Choroid plexus epithelial cell (primary cell): ENCODE measurements around the gene FCRL2.
"Not testable (repeated sequence)": the region's sequence is repeated elsewhere in the genome, so short reads cannot be mapped to it uniquely, and the experiment has no call there.

Experiments used
- DNase-seq: peaks from one replicate; pipeline ENCODE4 v3.0.0-alpha.2; 2010; ENCODE audit warnings: low read depth
- H3K4me3 ChIP-seq: 2 replicates; pipeline ENCODE4 v1.5.1; 2011; ENCODE audit warnings: low read depth, mild to moderate bottlenecking, control low read depth, low read length, moderate library complexity
- CTCF ChIP-seq: conservative IDR thresholded peaks from 2 replicates; pipeline ENCODE4 v1.5.1; 2011; ENCODE audit warnings: low read depth, mild to moderate bottlenecking, control low read depth, inconsistent platforms, low read length, moderate library complexity

The FCRL2 gene

DNA sequence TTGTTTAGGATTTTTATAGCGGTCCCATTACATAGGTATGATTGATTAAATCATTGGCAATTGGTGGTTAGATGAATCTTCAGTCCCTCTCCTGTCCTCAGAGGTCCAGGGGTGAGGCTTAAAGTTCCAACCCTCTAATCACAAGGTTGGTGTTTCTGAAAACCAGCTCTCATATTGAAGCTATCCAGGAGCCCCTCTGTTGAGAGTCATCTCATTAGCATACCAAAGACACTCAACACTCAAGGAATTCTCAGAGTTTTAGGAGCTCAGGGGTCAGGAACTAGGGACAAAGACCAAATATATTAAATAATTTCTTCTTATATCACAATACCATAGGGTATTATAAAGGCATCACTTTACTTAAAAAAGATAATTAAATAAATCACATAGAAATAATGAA is 23.3 kb downstream of the FCRL2 start:
- no peak overlapping the region for H3K4me3 ChIP-seq
- DNase-seq: no peak
- no peak for TF ChIP-seq CTCF

DNA sequence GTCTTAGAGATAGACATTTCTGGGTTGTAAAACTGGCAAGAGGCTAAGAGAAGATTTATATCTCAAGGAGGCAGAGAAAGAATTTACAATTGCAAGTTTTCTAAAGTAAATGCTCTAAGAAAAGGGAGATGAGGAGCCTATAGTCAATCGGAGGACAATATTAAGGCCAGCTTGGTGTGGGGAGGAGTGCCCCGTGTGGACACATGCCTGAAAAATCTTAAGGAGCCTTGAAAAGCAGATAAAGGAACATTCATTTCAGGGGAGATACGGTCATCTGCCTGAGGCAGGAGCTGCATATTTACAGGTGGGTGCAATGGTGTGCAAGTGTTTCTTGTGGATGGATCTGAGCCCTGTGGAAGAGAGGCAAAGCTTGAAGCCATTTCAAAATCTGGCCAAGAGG is 25.6 kb downstream of the FCRL2 start:
- H3K4me3 ChIP-seq: no peak overlapping the region
- TF ChIP-seq CTCF: no peak
- no peak for DNase-seq

DNA sequence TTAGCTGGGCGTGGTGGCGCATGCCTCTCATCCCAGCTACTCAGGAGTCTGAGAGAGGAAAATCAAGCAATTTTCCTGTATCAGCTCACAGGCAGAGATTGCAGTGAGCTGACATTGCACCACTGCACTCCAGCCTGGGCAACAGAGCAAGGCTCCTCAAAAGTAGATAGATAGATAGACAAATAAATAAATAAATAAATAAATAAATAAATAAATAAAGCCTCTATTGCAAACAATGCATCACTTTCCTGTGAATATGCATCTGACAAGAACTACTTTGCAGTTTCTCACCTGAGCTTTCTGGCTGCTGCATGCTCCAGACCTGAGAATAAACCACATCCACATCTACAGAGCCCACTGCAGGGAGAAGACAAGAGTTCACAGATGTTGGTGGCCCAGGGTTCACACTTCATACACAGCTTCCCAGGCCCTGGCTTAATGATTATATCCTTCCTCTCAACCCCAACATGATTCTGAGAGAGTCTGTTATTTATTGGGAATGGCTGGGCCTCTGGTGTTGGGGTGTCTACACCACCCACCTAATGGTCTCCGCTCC is 28.6 kb downstream of the FCRL2 start:
- no peak overlapping the region for H3K4me3 ChIP-seq
- DNase-seq: no peak
- no peak for TF ChIP-seq CTCF

GRCh38 chr1:157739229-157739901 is 37.6 kb downstream of the FCRL2 start:
- DNase-seq: no peak
- H3K4me3 ChIP-seq: no peak overlapping the region
- TF ChIP-seq CTCF: no peak

DNA sequence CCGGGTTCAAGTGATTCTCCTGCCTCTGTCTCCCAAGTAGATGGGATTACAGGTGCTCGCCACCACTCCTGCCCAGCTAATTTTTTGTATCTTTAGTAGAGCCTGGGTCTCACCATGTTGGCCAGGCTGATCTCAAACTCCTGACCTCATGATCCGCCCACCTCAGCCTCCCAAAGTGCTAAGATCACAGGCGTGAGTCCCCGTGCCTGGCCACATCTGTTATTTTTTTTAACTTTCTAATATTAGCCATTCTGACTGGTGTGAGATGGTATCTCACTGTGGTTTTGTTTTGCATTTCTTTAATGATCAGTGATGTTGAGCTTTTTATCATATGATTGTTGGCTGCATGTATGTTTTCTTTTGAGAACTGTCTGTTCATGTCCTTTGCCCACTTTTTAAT is 40.9 kb downstream of the FCRL2 start:
- not testable (repeated sequence) for DNase-seq, H3K4me3 ChIP-seq

- no peak for TF ChIP-seq CTCF
- no peak for DNase-seq
- H3K4me3 ChIP-seq: no peak overlapping the region
Measured at GRCh38 chr1:157734321-157734720, 42.6 kb downstream of the FCRL2 start.

GRCh38 chr1:157732755-157733154 is 44.2 kb downstream of the FCRL2 start:
- no peak for DNase-seq
- H3K4me3 ChIP-seq: no peak overlapping the region
- no peak for TF ChIP-seq CTCF
